Muscle of arm (tissue), 12 donors: ENCODE results near the gene SSTR5. TPM values are rescaled to one million over a fixed set of nuclear protein-coding genes. Genes with fewer than 3 reads are reported as not detected.
A peak's percentile ranks its signal among the peaks of the same experiment; 100 is the strongest.

Experiments used
- DNase-seq: peaks from one replicate; pipeline ENCODE4 v3.0.0-alpha.2; 2013
- polyA plus RNA-seq, 12 donors: library from polyadenylated mRNA; unstranded; fragments of 120-200 nt; gene quantifications; one replicate each; pipeline ENCODE4 v1.2.1, GENCODE V29; 2013; ENCODE audit not compliant: insufficient read length in 12 of 12

The SSTR5 gene
- polyA plus RNA-seq, 12 donors, result 0.09 TPM; not detected in 11

GRCh38 chr16:1102921-1103635, 30.5 kb downstream of the SSTR5 start:
- DNase-seq, result peak; percentile 38

DNA sequence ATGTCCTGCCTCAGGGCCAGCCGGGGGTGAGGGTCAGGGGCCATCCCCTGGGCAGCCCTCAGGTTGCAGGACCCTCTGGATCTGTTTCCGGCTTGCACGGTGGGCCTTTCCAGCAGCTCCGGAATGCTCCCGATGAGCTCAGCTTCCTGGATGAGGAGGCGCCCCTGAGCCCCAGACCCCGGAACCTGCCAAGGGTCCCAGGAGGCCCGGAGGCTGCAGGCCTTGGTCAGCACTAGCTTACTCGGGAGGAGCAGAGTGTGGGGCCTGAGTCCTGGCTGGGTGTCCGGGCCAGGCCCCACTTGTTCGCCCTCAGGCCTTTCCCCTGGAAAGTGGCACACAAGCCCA, 31.1 kb downstream of the SSTR5 start:
- no peak for DNase-seq

GRCh38 chr16:1105888-1106620, 33.5 kb downstream of the SSTR5 start:
- peak; percentile 42 for DNase-seq

DNA sequence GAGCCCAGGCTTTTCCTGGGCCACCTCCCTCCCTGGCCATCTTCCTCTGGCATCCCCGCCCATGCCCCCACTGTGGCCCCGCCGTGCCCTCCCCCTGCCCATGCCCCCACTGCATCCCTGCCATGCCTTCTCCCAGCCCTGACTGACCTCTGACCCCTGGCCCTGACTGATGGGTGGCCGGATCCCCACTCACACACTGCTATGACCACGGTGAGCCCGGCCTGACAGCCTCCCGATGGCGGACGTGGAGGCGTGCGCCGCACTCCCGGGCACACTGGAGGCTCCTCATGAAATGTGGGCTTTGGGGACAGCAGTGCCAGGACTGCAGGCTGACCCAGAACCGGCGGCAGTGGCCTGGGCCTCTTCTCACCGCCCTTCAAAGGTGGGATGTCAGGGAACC, 34.1 kb downstream of the SSTR5 start:
- no peak for DNase-seq

DNA sequence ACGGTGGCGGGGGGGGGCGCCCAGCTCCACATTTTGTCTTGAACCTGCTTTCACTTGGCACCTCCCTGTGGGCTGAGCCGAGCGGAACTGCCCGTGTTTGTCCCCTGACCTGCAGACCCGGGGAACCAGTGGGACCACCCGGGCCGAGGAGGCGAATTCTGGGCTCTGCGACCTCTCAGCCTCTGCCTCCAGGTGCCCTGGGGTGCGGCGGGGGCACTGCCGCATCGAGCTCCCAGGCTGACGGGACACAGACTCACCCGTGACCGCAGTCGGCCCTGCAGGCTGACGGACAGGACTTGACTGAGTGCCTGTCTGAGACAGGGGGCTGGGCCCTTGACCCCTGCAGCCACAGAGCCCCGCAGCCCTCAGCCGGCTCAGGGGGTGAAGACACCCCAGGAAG, 34.6 kb downstream of the SSTR5 start:
- DNase-seq, result no peak

GRCh38 chr16:1107731-1108130, 35.2 kb downstream of the SSTR5 start:
- DNase-seq, result no peak

GRCh38 chr16:1108299-1109252, 36.0 kb downstream of the SSTR5 start:
- DNase-seq, result no peak

GRCh38 chr16:1109648-1110047, 37.1 kb downstream of the SSTR5 start:
- no peak for DNase-seq

GRCh38 chr16:1112506-1113184, 40.1 kb downstream of the SSTR5 start:
- DNase-seq, result no peak

DNA sequence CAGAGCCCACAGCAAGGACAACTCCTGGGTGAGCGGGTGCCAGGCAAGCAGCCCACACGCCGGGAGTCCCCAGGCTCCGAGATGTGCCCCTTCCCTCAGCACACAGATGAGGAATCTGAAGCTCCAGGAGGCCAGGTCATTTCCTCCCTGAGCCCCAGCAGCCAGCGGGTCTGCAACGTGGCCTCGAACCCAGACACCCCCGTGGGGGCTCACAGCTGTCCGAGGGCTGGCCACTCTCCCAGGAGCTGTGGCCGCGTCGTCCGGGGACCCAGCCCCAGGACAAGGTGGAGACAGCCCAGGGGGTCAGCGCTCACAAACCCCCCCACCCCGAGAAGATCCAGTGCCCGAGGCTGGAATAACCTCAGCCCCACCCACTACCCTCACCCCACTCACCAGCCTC, 40.9 kb downstream of the SSTR5 start:
- DNase-seq, result no peak

- no peak for DNase-seq
These were observed 41.5 kb downstream of the SSTR5 start for GRCh38 chr16:1113889-1114526.

- no peak for DNase-seq
These were observed 44.1 kb downstream of the SSTR5 start for GRCh38 chr16:1116693-1117077.

GRCh38 chr16:1117176-1117900, 44.8 kb downstream of the SSTR5 start:
- DNase-seq, result no peak

GRCh38 chr16:1117926-1118325, 45.4 kb downstream of the SSTR5 start:
- DNase-seq, result no peak

DNA sequence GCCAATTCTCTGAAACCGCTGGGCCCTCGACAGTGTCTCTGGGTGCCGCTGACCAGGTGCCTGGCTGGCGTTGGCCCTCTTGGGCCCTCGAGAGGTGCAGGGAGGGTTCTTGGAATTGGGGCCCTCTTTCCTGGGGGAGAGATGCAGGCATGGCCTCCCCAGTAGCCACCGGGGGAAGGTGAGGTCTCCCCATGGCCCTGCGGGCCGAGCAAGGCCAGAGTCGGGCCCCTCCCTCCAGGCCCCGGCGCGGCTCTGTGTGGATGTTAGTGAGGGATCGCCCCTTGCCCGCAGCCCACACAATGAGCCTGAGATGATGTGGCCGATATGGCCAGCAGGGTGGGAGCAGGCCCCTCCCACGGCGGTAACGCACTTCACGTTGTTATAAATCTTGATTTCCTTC, 46.6 kb downstream of the SSTR5 start:
- no peak for DNase-seq

- no peak for DNase-seq
These were observed 47.4 kb downstream of the SSTR5 start for GRCh38 chr16:1119766-1120576.

GRCh38 chr16:1120577-1120941, 48.0 kb downstream of the SSTR5 start:
- no peak for DNase-seq

DNA sequence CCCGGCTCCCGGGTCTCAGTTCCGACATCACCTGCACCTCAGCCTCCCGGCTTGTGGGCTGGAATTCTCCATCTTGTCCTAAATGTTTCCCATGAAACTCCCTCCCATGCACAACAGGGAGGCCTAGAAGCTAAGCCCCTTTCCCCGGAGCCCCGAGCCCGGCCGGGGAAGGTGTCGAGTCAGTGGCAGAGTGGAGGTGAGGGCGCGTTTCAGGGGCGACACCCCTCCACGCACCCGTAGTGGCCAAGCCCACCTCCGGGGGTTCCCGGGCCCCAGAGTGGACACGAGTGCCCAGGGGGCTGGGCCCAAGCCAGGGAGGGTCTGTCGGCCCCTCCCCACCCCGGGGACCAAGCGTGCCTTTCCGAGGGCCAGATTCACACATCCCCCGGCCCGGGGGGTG, 48.5 kb downstream of the SSTR5 start:
- DNase-seq, result no peak

GRCh38 chr16:1121601-1122397, 49.3 kb downstream of the SSTR5 start:
- no peak for DNase-seq
